K562 (cell line): ENCODE measurements around the gene GPR107. TPM values are rescaled to one million over a fixed set of nuclear protein-coding genes. Genes with fewer than 3 reads are reported as not detected.

Source experiments
- CHCHD3 ChIP-seq: fragments of 250-450 bp; sonication (Bioruptor Pico); IDR thresholded peaks from 2 replicates; pipeline ENCODE4 v2.1.2; 2022; ENCODE audit warnings: mild to moderate bottlenecking
- CTCF ChIP-seq, 3 experiments: IDR thresholded peaks in 2 of 3; conservative IDR thresholded peaks in 1 of 3; 2 replicates each; pipeline ENCODE4 v1.5.1; 2011 to 2012; ENCODE audit warnings: low read length in 3 of 3, mild to moderate bottlenecking in 3 of 3, control low read depth in 2 of 3, improper control_type of control experiment in 1 of 3, inconsistent platforms in 1 of 3, low read depth in 1 of 3, mixed read lengths in 1 of 3, moderate library complexity in 1 of 3; ENCODE audit not compliant: insufficient read depth in 2 of 3
- HDGF ChIP-seq: fragments of 450-650 bp; IDR thresholded peaks from 2 replicates; pipeline ENCODE4 v1.6.1; 2016
- HNRNPH1 ChIP-seq: fragments of 200-400 bp; formaldehyde crosslinking; optimal IDR thresholded peaks from 2 replicates; pipeline ENCODE3; 2017; ENCODE audit warnings: low read depth, mild to moderate bottlenecking, low read length, moderate library complexity
- ID3 ChIP-seq, 2 experiments: fragments of 250-450 bp in 1 of 2; fragments of 450-650 bp in 1 of 2; sonication (Bioruptor Pico) in 1 of 2; IDR thresholded peaks; 2 replicates each; pipeline versions ENCODE4 v1.6.1 to v1.8.0; 2016 to 2021; ENCODE audit warnings: mild to moderate bottlenecking in 2 of 2, moderate library complexity in 2 of 2, missing compliant biosample characterization in 1 of 2, missing genetic modification characterization in 1 of 2
- ILK ChIP-seq: fragments of 450-650 bp; IDR thresholded peaks from 2 replicates; pipeline ENCODE4 v1.6.1; 2016; ENCODE audit warnings: missing genetic modification characterization, low read depth, mild to moderate bottlenecking, missing compliant biosample characterization, moderate library complexity, borderline replicate concordance
- L3MBTL2 ChIP-seq: fragments of 450-650 bp; IDR thresholded peaks from 2 replicates; pipeline ENCODE4 v1.6.1; 2016; ENCODE audit warnings: mild to moderate bottlenecking, moderate library complexity
- NCOR1 ChIP-seq: fragments of 450-650 bp; IDR thresholded peaks from 2 replicates; pipeline ENCODE4 v1.6.1; 2016; ENCODE audit warnings: mild to moderate bottlenecking, moderate library complexity
- YY1 ChIP-seq, 3 experiments: IDR thresholded peaks; 2 replicates each; pipeline ENCODE4 v1.6.1; 2011; ENCODE audit warnings: low read length in 2 of 3, mild to moderate bottlenecking in 2 of 3, moderate library complexity in 2 of 3, borderline replicate concordance in 1 of 3, control low read depth in 1 of 3, low read depth in 1 of 3; ENCODE audit not compliant: insufficient read depth in 3 of 3, insufficient replicate concordance in 2 of 3, control insufficient read depth in 1 of 3, insufficient read length in 1 of 3; ENCODE audit errors: extremely low read depth in 1 of 3
- ZMIZ1 ChIP-seq, 2 experiments: fragments of 150-350 bp in 1 of 2; IDR thresholded peaks; 2 replicates each; pipeline ENCODE4 v1.6.1; 2012 to 2016; ENCODE audit warnings: low read depth in 2 of 2, low read length in 2 of 2, mild to moderate bottlenecking in 1 of 2, moderate library complexity in 1 of 2
- ZNF232 ChIP-seq: sonication (generic); formaldehyde crosslinking; IDR thresholded peaks from 2 replicates; pipeline ENCODE4 v1.8.0; 2022; ENCODE audit warnings: mild to moderate bottlenecking, missing genetic modification reagents
- polyA plus RNA-seq, 8 experiments: library from polyadenylated mRNA; depleted of rRNA in 4 of 8; stranded (reverse) in 5 of 8; unstranded in 3 of 8; fragments of >200 nt; fragmentation: Nextera tagmentation in 2 of 8; fragmentation: Illumina TruSeq in 1 of 8; extraction: Ambion mirVana in 2 of 8; extraction: Trizol in 1 of 8; gene quantifications; 2 replicates each; pipeline versions ENCODE4 v1.2.1 to v1.2.3, GENCODE V29; 2011 to 2014; ENCODE audit warnings: inconsistent platforms in 1 of 8, missing spikeins in 1 of 8
- total RNA-seq, 7 experiments: library from RNA; depleted of rRNA in 6 of 7; stranded (reverse); fragments of >200 nt in 6 of 7; fragmentation: Illumina TruSeq in 2 of 7; extraction: Trizol in 2 of 7; gene quantifications; 2 replicates each; pipeline versions ENCODE4 v1.2.1 to v1.2.3, GENCODE V29; 2011 to 2021; ENCODE audit warnings: low replicate concordance in 1 of 7

GPR107 gene
- total and polyA plus RNA-seq, 9 of the 15 experiments (the other 6 are each of a cell fraction or from before 2014, with no cell fraction given) = 3.2 to 34.6 (median 14.4) TPM

GRCh38 chr9:130042885-130043653 lies 10.6 kb upstream of the GPR107 start, which contains the start of gene FNBP1 (continued):
- no peak for TF ChIP-seq HNRNPH1
- TF ChIP-seq ZMIZ1 (IDR thresholded peaks at IDR 0.05; ENCODE audit: low read depth in 2 of 2, low read length in 2 of 2) = peak in 1 of 2 experiments; percentile 39; a peak in 1 of 4 replicates
- TF ChIP-seq L3MBTL2 = no peak
- no peak for TF ChIP-seq ID3 (CRISPR knock-in tag; IDR thresholded peaks at IDR 0.05)
- no peak for TF ChIP-seq ID3 (tag; IDR thresholded peaks at IDR 0.05)
- peak in 2 of 3 experiments; percentile 53 to 60 for TF ChIP-seq YY1 (IDR thresholded peaks at IDR 0.05; ENCODE audit: borderline replicate concordance in 1 of 3, control insufficient read depth in 1 of 3, extremely low read depth in 1 of 3, insufficient read depth in 3 of 3, insufficient read length in 1 of 3, insufficient replicate concordance in 2 of 3, low read depth in 1 of 3, low read length in 2 of 3)
- TF ChIP-seq CTCF (IDR thresholded peaks at IDR 0.05 in 2 of 3, conservative IDR thresholded peaks at IDR 0.05 in 1 of 3; ENCODE audit: insufficient read depth in 2 of 3, low read depth in 1 of 3, low read length in 3 of 3) = 0 out of 6 replicates have a peak, but pooled peaks of 1 of the 3 experiments have one; percentile 3
- TF ChIP-seq HDGF = no peak
- TF ChIP-seq ZNF232 = 0 out of 2 replicates have a peak, but pooled peaks have one; percentile 23
- no peak for TF ChIP-seq CHCHD3
- TF ChIP-seq NCOR1 = no peak
- TF ChIP-seq ILK (tag) = no peak
